ENCODE data around the gene SLC25A2. TPM values are rescaled to one million over a fixed set of nuclear protein-coding genes. Genes with fewer than 3 reads are reported as not detected.

The SLC25A2 gene
- total and polyA plus RNA-seq, 2 of the 13 experiments (the other 11 are each of a cell fraction or from before 2014, with no cell fraction given), result 0.13 TPM; not detected in 1

- no peak for TF ChIP-seq TFAP4 (IDR thresholded peaks at IDR 0.05; ENCODE audit: borderline replicate concordance, low read depth)
- TF ChIP-seq NFIB (CRISPR knock-in tag; IDR thresholded peaks at IDR 0.05; ENCODE audit: borderline replicate concordance), result no peak
- TF ChIP-seq ZNF10 (CRISPR knock-in tag; IDR thresholded peaks at IDR 0.05; ENCODE audit: borderline replicate concordance, low read depth), result no peak
- TF ChIP-seq MAFK (conservative IDR thresholded peaks at IDR 0.05 in 1 of 2, IDR thresholded peaks at IDR 0.05 in 1 of 2; ENCODE audit: low read length in 2 of 2), result peak in 1 of 2 experiments; percentile 38; a peak in 2 of 4 replicates
- TF ChIP-seq PHF20 (CRISPR knock-in tag; IDR thresholded peaks at IDR 0.05), result peak; percentile 78
- TF ChIP-seq RFXAP (CRISPR knock-in tag; IDR thresholded peaks at IDR 0.05; ENCODE audit: borderline replicate concordance), result no peak
- TF ChIP-seq SOX5 (CRISPR knock-in tag; IDR thresholded peaks at IDR 0.05; ENCODE audit: borderline replicate concordance), result peak; percentile 26; the same call in 1 of the 2 replicates
- TF ChIP-seq TRIM24 (CRISPR knock-in tag; IDR thresholded peaks at IDR 0.05), result no peak
- TF ChIP-seq ARNT2 (CRISPR knock-in tag; IDR thresholded peaks at IDR 0.05; ENCODE audit: low read depth), result peak; percentile 81
- no peak for TF ChIP-seq JUND (CRISPR knock-in tag; IDR thresholded peaks at IDR 0.05)
- peak; percentile 83 for TF ChIP-seq ZGPAT (CRISPR knock-in tag; IDR thresholded peaks at IDR 0.05)
- TF ChIP-seq NFE2L1 (CRISPR knock-in tag; IDR thresholded peaks at IDR 0.05; ENCODE audit: borderline replicate concordance), result peak; percentile 88; the same call in 1 of the 2 replicates
- TF ChIP-seq KLF15 (CRISPR knock-in tag; IDR thresholded peaks at IDR 0.05; ENCODE audit: borderline replicate concordance), result no peak; the same call in 1 of the 2 replicates
- TF ChIP-seq ZNF572 (CRISPR knock-in tag; IDR thresholded peaks at IDR 0.05), result peak; percentile 90; the same call in 1 of the 2 replicates
- TF ChIP-seq TFE3 (CRISPR knock-in tag; IDR thresholded peaks at IDR 0.05), result no peak
- TF ChIP-seq FOXP4 (CRISPR knock-in tag; IDR thresholded peaks at IDR 0.05), result no peak
- TF ChIP-seq HDAC6 (IDR thresholded peaks at IDR 0.05; ENCODE audit: low read depth, low read length), result no peak
- no peak for TF ChIP-seq ATF3 (CRISPR knock-in tag; IDR thresholded peaks at IDR 0.05)
- peak; percentile 87 for TF ChIP-seq BCL3 (CRISPR knock-in tag; IDR thresholded peaks at IDR 0.05)
- 0 out of 2 replicates have a peak, but pooled peaks have one; percentile 39 for TF ChIP-seq ZNF891 (CRISPR knock-in tag; IDR thresholded peaks at IDR 0.05)
Observed at GRCh38 chr5:141320225-141321169, 16.6 kb upstream of the SLC25A2 start, which contains the start of gene TAF7 (continued).
